ENCODE measurements around the gene RSPH10B2. TPM values are rescaled to one million over a fixed set of nuclear protein-coding genes. Genes with fewer than 3 reads are reported as not detected.

RSPH10B2 gene
- total and polyA plus RNA-seq, 2 of the 8 experiments (the other 6 are each of a cell fraction or from before 2014, with no cell fraction given) = 0.14 to 0.35 TPM

DNA sequence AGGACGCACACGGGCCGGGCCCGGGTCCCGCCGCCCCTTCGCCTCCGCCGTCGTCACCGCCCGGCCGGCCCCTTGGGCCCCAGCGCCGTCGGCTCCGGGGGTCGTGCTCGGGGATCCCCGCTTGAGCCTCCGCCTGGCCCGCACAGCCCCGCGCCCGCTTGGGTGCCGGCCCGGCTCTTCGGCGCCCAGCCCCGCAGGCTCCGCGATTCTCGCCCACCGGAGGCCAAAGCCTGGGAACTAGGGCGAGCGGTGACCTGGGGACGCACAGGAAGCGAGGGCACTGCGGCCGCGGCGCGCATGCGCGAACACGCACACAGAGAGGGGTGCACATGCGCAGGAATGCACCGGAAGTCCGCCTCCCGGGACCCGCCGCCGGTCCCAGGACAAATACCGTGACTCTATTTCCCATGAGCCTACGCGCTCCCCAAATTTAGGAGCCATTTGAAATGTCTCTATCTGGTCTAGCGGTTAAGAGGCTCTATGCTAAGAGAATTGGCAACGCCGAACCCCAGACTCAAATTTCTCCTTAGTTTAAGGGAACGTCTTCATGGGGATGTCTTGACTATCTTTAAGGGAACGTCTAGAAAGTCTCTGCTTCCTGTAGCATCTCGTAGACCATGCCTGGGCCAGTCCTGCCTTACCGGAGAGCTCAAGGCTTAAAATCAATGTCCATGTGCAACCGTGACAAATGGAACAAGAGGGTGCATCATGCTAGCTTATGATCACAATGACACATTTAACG, 47.1 kb upstream of the RSPH10B2 start, which contains the start of gene ZNF12 (continued):
- TF ChIP-seq SP4 (IDR thresholded peaks at IDR 0.05; ENCODE audit: low read length) (peak; percentile 55; the same call in 1 of the 2 replicates), PHF8 (conservative IDR thresholded peaks at IDR 0.05; ENCODE audit: low read depth, low read length) (peak; percentile 78), USF2 (IDR thresholded peaks at IDR 0.05; ENCODE audit: low read length) (no peak), GTF2F1 (IDR thresholded peaks at IDR 0.05; ENCODE audit: borderline replicate concordance, low read depth, low read length) (no peak), KDM5A (IDR thresholded peaks at IDR 0.05; ENCODE audit: low read length) (no peak), MAX (IDR thresholded peaks at IDR 0.05) (peak; percentile 42), TEAD4 (IDR thresholded peaks at IDR 0.05; ENCODE audit: low read depth, low read length) (no peak), EP300 (IDR thresholded peaks at IDR 0.05; ENCODE audit: borderline replicate concordance in 1 of 2, low read depth in 2 of 2, low read length in 2 of 2) (no peak), TAF7 (optimal IDR thresholded peaks at IDR 0.05; ENCODE audit: borderline replicate concordance, low read depth, low read length) (peak; percentile 16), BACH1 (IDR thresholded peaks at IDR 0.05; ENCODE audit: low read length) (0 out of 2 replicates have a peak, but pooled peaks have one; percentile 8), RNF2 (IDR thresholded peaks at IDR 0.05; ENCODE audit: borderline replicate concordance, low read depth, low read length, missing control alignments, poor library complexity, severe bottlenecking) (no peak), RXRA (IDR thresholded peaks at IDR 0.05; ENCODE audit: insufficient read depth, low read depth, low read length) (no peak), EGR1 (IDR thresholded peaks at IDR 0.05; ENCODE audit: borderline replicate concordance, low read depth, low read length) (no peak), RAD21 (IDR thresholded peaks at IDR 0.05 in 1 of 2, conservative IDR thresholded peaks at IDR 0.05 in 1 of 2; ENCODE audit: low read depth in 2 of 2, low read length in 2 of 2) (no peak), SIN3A (conservative IDR thresholded peaks at IDR 0.05 in 1 of 2, IDR thresholded peaks at IDR 0.05 in 1 of 2; ENCODE audit: low read depth in 1 of 2, low read length in 2 of 2) (no peak), MAFK (IDR thresholded peaks at IDR 0.05; ENCODE audit: low read depth, low read length) (no peak), NRF1 (IDR thresholded peaks at IDR 0.05; ENCODE audit: low read depth, low read length) (peak; percentile 99), CTBP2 (IDR thresholded peaks at IDR 0.05; ENCODE audit: borderline replicate concordance, insufficient read depth, insufficient read length, low read length) (no peak), POLR2A (IDR thresholded peaks at IDR 0.05; ENCODE audit: control extremely low read depth in 1 of 2, low read depth in 2 of 2, low read length in 2 of 2) (peak in 1 of 2 experiments; percentile 63; a peak in 1 of 3 replicates), POU5F1 (IDR thresholded peaks at IDR 0.05; ENCODE audit: low read depth, low read length) (no peak), HDAC6 (IDR thresholded peaks at IDR 0.05; ENCODE audit: low read depth, low read length) (no peak), CHD2 (IDR thresholded peaks at IDR 0.05; ENCODE audit: low read length) (peak; percentile 65; the same call in 1 of the 2 replicates)

Data from H1 (cell line).